Ectodermal cell (in vitro differentiated cells): Measurements from ENCODE around the gene B4GALT4. TPM values are rescaled to one million over a fixed set of nuclear protein-coding genes. Genes with fewer than 3 reads are reported as not detected.
"Not testable (repeated sequence)": the region's sequence is repeated elsewhere in the genome, so short reads cannot be mapped to it uniquely, and the experiment has no call there.

ENCODE experiments used
- H3K27ac ChIP-seq: 2 replicates; pipeline ENCODE4 v1.7.0; 2013; ENCODE audit warnings: mild to moderate bottlenecking, low read depth, low read length; ENCODE audit not compliant: insufficient read depth, poor library complexity, severe bottlenecking
- H3K27me3 ChIP-seq: 2 replicates; pipeline ENCODE4 v1.7.0; 2013; ENCODE audit warnings: mild to moderate bottlenecking, low read length; ENCODE audit not compliant: insufficient read depth, control insufficient read depth, poor library complexity, severe bottlenecking
- H3K36me3 ChIP-seq: one replicate; pipeline ENCODE4 v1.7.0; 2013; ENCODE audit warnings: low read length; ENCODE audit not compliant: control insufficient read depth, insufficient read depth
- H3K4me1 ChIP-seq: one replicate; pipeline ENCODE4 v1.7.0; 2013; ENCODE audit warnings: low read length; ENCODE audit not compliant: control insufficient read depth, insufficient read depth
- H3K4me3 ChIP-seq: 2 replicates; pipeline ENCODE4 v1.7.0; 2013; ENCODE audit warnings: low read depth, low read length, control low read depth; ENCODE audit not compliant: insufficient read depth
- H3K9me3 ChIP-seq: 2 replicates; pipeline ENCODE4 v1.7.0; 2013; ENCODE audit warnings: mild to moderate bottlenecking, low read length, moderate library complexity; ENCODE audit not compliant: control insufficient read depth
- WGBS, 2 experiments: methylation state at CpG; one replicate each; pipeline ENCODE4 v1.1.7; 2013; ENCODE audit warnings: missing lambda C conversion rate in 2 of 2; 5-methylcytosine and 5-hydroxymethylcytosine counted together
- polyA plus RNA-seq, 4 experiments: library from polyadenylated mRNA; stranded (reverse); fragments of 50-300 nt; gene quantifications; one replicate each; pipeline ENCODE4 v1.2.3, GENCODE V29; 2013

Gene B4GALT4, protein sequence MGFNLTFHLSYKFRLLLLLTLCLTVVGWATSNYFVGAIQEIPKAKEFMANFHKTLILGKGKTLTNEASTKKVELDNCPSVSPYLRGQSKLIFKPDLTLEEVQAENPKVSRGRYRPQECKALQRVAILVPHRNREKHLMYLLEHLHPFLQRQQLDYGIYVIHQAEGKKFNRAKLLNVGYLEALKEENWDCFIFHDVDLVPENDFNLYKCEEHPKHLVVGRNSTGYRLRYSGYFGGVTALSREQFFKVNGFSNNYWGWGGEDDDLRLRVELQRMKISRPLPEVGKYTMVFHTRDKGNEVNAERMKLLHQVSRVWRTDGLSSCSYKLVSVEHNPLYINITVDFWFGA
- 29.8 TPM for polyA plus RNA-seq (2013, experiment 1 of 4)
- polyA plus RNA-seq (2013, experiment 2 of 4): 32.1 TPM
- polyA plus RNA-seq (2013, experiment 3 of 4): 25.3 TPM
- 29.2 TPM for polyA plus RNA-seq (2013, experiment 4 of 4)

DNA sequence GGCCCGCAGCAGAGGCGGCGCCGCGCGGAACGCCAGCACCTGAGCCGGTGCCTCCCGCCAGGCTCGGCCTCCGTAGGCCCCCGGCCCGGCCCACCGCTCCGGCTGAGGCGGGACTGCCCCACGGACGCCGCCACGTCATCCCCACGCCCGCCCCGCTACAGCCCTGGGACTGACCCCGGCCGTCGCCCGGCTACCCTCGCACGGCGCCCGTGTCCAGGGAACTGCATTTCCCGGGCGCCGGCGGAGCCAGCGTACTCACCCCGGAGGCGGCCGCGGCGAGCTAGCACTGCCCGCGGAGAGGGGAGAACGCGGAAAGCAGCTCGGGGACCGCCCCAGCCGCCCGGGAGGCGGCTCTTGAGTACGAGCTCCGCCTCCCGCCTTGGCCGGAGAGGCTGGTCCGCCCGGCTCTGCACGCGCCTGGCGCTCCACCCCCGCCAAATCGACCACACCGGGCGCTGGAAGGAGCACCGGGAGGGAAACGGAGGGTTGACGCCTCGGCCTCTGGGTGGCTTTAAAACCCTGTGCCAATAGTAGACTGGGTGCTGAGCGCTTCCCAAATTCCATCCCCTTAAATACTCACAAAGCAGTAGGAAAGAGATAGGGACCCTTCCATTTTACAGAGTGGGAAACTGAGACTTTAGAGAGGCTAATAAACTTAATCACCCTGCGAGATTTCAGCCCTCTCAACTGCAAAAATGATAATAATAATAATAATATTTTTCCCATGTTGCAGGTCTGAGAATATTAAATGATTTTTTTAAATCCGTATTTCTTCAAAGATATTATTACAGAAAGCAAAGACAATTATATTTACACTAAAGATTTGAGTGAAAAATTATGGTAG is at the start of gene B4GALT4:
Gene B4GALT4 (minus strand): TSS at position 288 of the 844 bp plus-strand sequence. CDS start 10,779 bp downstream, outside the sequence.
- peaks cover under 1% of the 10 kb centered on the region for H3K36me3 ChIP-seq
- peak within 1 kb of the TSS; percentile 87 for H3K27ac ChIP-seq
- H3K9me3 ChIP-seq: no peaks in the 10 kb centered on the region
- no peaks in the 10 kb centered on the region for H3K27me3 ChIP-seq
- H3K4me3 ChIP-seq: peak within 1 kb of the TSS; percentile 78
- no peaks in the 10 kb centered on the region for H3K4me1 ChIP-seq
- WGBS, 2 experiments: 1 to 2% methylated on average over 67 to 69 of the region's 70 CpGs

DNA sequence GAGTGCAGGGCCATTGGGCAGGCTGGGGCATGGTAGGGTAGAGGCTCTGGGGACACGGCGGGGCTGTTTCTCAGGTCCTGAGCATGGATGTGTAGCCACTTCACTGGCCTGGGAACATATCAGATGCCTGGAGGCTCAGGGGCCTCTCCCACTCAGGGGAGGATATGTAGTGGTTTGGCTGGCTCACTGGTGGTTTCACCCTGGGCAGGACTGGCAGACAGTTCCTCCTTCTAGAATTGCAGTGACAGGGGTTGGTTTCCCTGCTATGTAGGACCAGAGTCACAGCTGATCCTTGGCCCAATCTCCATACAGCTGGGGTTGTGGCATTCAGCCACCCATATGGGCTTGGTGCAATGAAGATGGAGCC is 48.7 kb upstream of the B4GALT4 start:
- WGBS, 2 experiments: 91 to 96% methylated on average over 2 of the region's 2 CpGs
- Histone ChIP-seq H3K36me3 (no peaks in the 10 kb centered on the region), H3K27ac (no peak overlapping the region), H3K9me3 (no peaks in the 10 kb centered on the region), H3K4me1 (peaks cover 6% of the 10 kb centered on the region), H3K27me3 (peaks cover 22% of the 10 kb centered on the region), H3K4me3 (no peak overlapping the region)

DNA sequence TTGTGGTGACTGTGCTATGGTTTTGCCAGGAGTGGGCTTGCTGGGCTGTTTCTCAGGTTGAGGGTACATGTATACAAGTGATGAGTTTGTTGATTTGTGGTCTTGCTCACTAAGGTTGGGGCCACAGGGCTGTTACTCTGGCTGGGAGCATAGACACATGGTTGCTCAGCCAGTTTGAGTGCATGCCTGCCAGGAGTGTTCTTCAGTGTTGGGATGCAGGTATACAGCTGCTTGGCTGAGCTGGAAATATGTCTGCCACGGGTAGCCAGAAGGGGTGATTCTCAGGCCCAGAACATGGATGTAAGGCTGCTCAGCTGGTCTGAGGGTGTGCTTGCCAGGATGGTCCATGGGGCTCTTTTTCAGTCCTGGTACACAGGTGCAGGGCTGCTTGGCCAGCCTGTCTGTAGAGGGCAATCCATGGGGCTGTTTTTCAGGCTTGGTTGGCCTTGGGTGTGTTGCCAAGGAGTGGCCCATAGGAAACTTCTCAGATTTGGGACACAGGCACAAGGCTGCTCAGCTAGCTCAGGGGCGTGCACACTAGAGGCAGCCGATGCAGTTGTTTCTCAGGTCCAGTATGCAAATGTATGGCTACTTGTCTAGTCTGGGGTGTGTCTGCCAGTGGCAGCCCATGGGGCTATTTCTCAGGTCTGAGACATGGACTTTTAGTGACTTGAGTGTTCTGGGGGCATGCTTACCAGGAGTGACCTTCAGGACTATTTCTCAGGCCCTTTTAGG is 48.2 kb upstream of the B4GALT4 start:
- no peak overlapping the region for H3K27ac ChIP-seq
- no peaks in the 10 kb centered on the region for H3K9me3 ChIP-seq
- WGBS, 2 experiments: 95 to 97% methylated on average over 3 of the region's 3 CpGs
- peaks cover 6% of the 10 kb centered on the region for H3K4me1 ChIP-seq
- no peak overlapping the region for H3K4me3 ChIP-seq
- no peaks in the 10 kb centered on the region for H3K36me3 ChIP-seq
- H3K27me3 ChIP-seq: peaks cover 16% of the 10 kb centered on the region

DNA sequence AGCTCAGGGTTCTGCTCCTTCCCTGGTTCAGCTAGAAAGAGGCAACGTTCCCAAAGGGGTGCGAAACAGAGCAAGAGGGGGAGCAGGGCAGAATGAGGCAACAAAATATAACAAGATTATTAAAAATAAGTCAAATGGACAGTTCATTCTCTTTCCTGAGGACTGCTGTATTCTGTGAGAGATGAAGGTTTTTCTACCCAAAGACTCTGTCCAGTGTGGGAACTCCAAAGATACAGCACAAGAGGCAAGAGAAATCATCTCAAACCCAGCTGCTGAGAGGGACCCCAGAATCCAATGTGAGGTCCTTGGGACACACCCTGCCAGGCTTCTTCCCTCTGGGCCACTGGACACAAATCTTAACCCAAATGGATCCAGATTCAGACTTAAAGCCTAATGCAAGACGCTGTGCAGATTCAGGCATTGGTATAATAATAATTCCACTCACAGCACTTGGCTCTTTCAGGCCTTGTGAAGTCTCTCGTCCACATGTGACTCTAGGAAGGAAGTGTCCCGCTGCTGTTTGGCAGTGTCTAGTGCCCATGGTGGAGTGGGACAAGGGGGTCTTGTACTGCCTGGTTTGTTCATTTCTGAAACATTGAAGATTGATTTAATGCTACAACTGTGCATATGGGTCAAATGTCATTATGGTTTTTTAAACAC is 39.0 kb upstream of the B4GALT4 start:
- H3K27me3 ChIP-seq: no peaks in the 10 kb centered on the region
- 88 to 90% methylated on average over 5 of the region's 5 CpGs for WGBS, 2 experiments

DNA sequence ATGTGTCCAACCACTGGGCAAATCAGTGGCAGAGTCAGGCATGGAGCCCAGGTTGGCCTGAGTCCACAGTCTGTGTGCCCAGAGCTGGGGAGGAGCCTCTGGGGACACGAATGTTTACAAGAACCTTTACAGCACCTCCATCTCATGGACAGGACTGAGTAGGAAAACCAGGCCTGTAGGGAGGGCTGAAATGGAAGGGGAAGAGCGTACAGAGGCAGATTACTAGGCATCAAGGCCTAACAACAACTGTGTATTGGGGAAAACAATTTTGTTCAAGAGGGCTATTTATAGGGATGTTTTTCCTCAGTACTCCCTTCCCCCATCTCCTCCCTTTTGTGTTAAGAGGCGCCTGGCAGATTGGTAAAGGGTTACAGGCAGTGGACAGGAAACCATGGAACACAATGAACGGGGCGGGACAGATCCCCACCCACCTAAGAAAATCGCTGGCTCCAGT is 38.5 kb upstream of the B4GALT4 start:
- Histone ChIP-seq H3K36me3 (no peaks in the 10 kb centered on the region), H3K4me3 (no peak overlapping the region), H3K27ac (peak overlapping the region; percentile 29), H3K4me1 (peaks cover 12% of the 10 kb centered on the region), H3K9me3 (no peaks in the 10 kb centered on the region), H3K27me3 (no peaks in the 10 kb centered on the region)
- 40 to 46% methylated on average over 5 to 6 of the region's 6 CpGs for WGBS, 2 experiments

More for the DNA sequence above, 39.0 kb upstream of the B4GALT4 start:
- Histone ChIP-seq H3K27ac (peak overlapping the region; percentile 4), H3K4me3 (no peak overlapping the region), H3K36me3 (no peaks in the 10 kb centered on the region), H3K9me3 (no peaks in the 10 kb centered on the region), H3K4me1 (peaks cover 12% of the 10 kb centered on the region)

DNA sequence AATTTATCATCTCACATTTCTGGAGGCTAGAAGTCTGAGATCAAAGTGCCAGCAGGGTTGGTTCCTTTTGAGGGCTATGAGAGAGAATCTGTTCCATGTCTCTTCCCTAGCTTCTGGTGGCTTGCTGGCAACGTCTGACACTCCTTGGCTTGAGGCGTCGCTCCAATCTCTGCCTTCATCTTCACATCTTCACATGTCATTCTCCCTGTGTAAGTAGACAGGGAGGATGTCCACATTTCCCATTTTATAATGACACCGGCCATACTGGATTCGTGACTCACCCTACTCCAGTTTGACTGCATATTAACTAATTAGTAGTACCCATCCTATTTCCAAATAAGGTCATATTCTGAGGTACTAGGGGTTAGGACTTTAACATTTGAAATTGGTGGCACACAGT is 36.0 kb upstream of the B4GALT4 start:
- H3K9me3 ChIP-seq: no peaks in the 10 kb centered on the region
- 76 to 89% methylated on average over 5 of the region's 5 CpGs for WGBS, 2 experiments
- H3K27me3 ChIP-seq: no peaks in the 10 kb centered on the region
- no peaks in the 10 kb centered on the region for H3K36me3 ChIP-seq
- H3K4me3 ChIP-seq: no peak overlapping the region
- H3K27ac ChIP-seq: no peak overlapping the region
- H3K4me1 ChIP-seq: peaks cover 12% of the 10 kb centered on the region

DNA sequence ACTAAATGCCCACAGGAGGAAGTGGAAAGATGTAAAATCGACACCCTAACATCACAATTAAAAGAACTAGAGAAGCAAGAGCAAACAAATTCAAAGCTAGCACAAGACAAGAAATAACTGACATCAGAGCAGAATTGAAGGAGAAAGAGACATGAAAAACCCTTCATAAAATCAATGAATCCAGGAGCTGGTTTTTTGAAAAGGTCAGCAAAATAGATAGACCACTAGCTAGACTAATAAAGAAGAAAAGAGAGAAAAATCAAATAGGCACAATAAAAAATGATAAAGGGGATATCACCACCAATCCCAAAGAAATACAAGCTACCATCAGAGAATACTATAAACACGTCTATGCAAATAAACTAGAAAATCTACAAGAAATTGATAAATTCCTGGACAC is 29.5 kb upstream of the B4GALT4 start:
- WGBS, 2 experiments: 75 to 100% methylated on average over 1 to 2 of the region's 2 CpGs
- H3K4me1 ChIP-seq, H3K27ac ChIP-seq, H3K36me3 ChIP-seq, H3K4me3 ChIP-seq, H3K9me3 ChIP-seq, H3K27me3 ChIP-seq: not testable (repeated sequence)

DNA sequence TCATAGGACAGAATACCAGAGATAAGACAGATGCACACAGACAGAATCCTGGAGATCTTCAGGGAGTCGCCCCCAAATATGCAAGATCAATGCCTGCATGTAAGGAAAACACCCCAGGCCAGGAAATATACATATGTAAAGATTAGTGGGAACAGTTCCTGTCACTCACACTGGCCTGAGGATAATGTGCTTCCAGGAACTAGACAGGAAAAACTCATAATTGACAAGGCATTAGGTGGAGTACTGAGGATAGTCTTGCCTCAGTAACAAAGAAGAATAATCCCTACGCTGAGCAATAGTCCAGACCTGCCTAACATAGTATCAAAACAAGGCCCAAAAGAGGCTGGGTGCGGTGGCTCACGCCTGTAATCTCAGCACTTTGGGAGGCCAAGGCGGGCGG is 20.4 kb upstream of the B4GALT4 start:
- 63 to 79% methylated on average over 6 of the region's 6 CpGs for WGBS, 2 experiments
- no peaks in the 10 kb centered on the region for H3K9me3 ChIP-seq

DNA sequence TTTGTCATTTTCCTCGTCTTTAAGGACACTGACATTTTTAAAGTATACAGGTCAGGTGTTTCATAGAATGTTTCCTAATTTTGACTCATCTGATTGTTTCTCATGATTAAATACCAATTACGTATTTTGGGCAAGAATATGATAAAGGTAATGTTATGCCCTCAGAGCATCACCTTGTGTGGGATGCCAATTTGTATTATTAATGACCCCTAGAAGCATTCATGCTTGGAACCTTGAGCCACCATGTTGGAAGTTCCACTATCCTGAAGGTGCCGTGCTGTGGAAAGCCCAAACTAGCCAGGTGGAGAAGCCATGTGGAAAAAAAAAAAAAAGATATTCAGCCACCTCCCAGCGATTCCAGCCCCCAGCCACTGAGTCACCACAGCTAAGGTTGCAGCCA is 19.1 kb upstream of the B4GALT4 start:
- Histone ChIP-seq H3K27me3 (no peaks in the 10 kb centered on the region), H3K4me3 (no peak overlapping the region), H3K9me3 (no peaks in the 10 kb centered on the region), H3K27ac (no peak overlapping the region), H3K36me3 (no peaks in the 10 kb centered on the region), H3K4me1 (no peaks in the 10 kb centered on the region)
- WGBS, 2 experiments: 94 to 95% methylated on average over 4 of the region's 4 CpGs

More for the DNA sequence above, 20.4 kb upstream of the B4GALT4 start:
- Histone ChIP-seq H3K36me3 (no peaks in the 10 kb centered on the region), H3K4me3 (no peak overlapping the region), H3K4me1 (no peaks in the 10 kb centered on the region), H3K27ac (no peak overlapping the region), H3K27me3 (no peaks in the 10 kb centered on the region)
